Nucleus accumbens (tissue), 56 donors: ENCODE results near the gene GFM1.
A peak's percentile ranks its signal among the peaks of the same experiment; 100 is the strongest.

ENCODE experiments used
- DNase-seq, 56 donors: peaks; one replicate each; lab custom pipeline; 2025; lab: John Stamatoyannopoulos, UW

Gene GFM1

GRCh38 chr3:158722108-158722507 is 77.8 kb downstream of the GFM1 start:
- DNase-seq = no peak

- no peak for DNase-seq
Measured at GRCh38 chr3:158723991-158724390, 79.7 kb downstream of the GFM1 start.

- no peak for DNase-seq
Measured at GRCh38 chr3:158725348-158726011, 81.2 kb downstream of the GFM1 start.

- DNase-seq = peak in 25 of 56 donors; percentile 6 to 60 (median 19)
Measured at GRCh38 chr3:158727206-158728060, 83.1 kb downstream of the GFM1 start.

- no peak for DNase-seq
Measured at GRCh38 chr3:158728061-158728377, 83.7 kb downstream of the GFM1 start.

- DNase-seq = no peak
Measured at GRCh38 chr3:158728851-158729250, 84.5 kb downstream of the GFM1 start.

- no peak for DNase-seq
Measured at GRCh38 chr3:158731486-158731885, 87.2 kb downstream of the GFM1 start.

GRCh38 chr3:158731938-158732855 is 87.9 kb downstream of the GFM1 start, which contains the start of gene RARRES1:
RARRES1 (minus strand) TSS chr3:158732457; CDS start chr3:158732415, 42 bp downstream.
- peak in 26 of 56 donors; percentile 10 to 56 (median 28) for DNase-seq

- no peak for DNase-seq
Measured at GRCh38 chr3:158732856-158733200, 88.5 kb downstream of the GFM1 start.

GRCh38 chr3:158733656-158734055 is 89.3 kb downstream of the GFM1 start:
- DNase-seq = no peak

- DNase-seq = no peak
Measured at GRCh38 chr3:158735296-158736033, 91.1 kb downstream of the GFM1 start.

- no peak for DNase-seq
Measured at GRCh38 chr3:158737410-158737809, 93.1 kb downstream of the GFM1 start.

- DNase-seq = no peak
Measured at GRCh38 chr3:158737976-158738615, 93.8 kb downstream of the GFM1 start.

GRCh38 chr3:158738653-158739052 is 94.3 kb downstream of the GFM1 start:
- DNase-seq = no peak

- DNase-seq = no peak
Measured at GRCh38 chr3:158739078-158739477, 94.8 kb downstream of the GFM1 start.

- no peak for DNase-seq
Measured at GRCh38 chr3:158739661-158740060, 95.3 kb downstream of the GFM1 start.
